ENCODE data around the gene DEFB127. TPM values are rescaled to one million over a fixed set of nuclear protein-coding genes. Genes with fewer than 3 reads are reported as not detected.
"Not testable (repeated sequence)": the region's sequence is repeated elsewhere in the genome, so short reads cannot be mapped to it uniquely, and the experiment has no call there.

DEFB127 gene, protein sequence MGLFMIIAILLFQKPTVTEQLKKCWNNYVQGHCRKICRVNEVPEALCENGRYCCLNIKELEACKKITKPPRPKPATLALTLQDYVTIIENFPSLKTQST
- not detected in 3 replicates for total RNA-seq

DNA sequence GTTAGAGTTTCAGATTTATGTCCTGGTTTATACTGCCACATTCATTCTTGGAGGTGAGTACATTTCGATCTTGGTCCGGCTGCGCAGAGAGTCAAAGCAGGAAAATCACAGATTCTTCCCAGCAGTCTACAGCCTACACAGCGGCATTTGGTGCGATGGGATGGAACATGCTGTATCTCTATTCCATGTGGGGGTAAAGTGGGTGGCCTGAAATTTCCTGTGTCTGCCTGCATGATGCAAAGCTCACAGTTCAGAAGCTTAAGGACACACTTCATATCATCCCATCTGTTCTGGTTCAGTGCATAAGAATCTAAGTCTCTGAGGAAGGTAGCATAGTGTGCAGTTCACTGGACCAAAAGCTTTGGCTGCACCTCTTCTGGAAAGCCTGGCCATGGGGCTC, at the start of gene DEFB127:
DEFB127 (plus strand) TSS at position 301 of the 400 bp plus-strand sequence; CDS start at position 392, 91 bp downstream.
- Mint-ChIP-seq H3K36me3 (no peaks in the 10 kb centered on the region), H3K4me1 (no peaks in the 10 kb centered on the region), H3K27me3 (ENCODE audit: low read depth) (no peaks in the 10 kb centered on the region), H3K27ac (no peak within 1 kb of the TSS), H3K9me3 (peaks cover 24% of the 10 kb centered on the region), H3K4me3 (no peak within 1 kb of the TSS)
- TF ChIP-seq, protein P1, sequence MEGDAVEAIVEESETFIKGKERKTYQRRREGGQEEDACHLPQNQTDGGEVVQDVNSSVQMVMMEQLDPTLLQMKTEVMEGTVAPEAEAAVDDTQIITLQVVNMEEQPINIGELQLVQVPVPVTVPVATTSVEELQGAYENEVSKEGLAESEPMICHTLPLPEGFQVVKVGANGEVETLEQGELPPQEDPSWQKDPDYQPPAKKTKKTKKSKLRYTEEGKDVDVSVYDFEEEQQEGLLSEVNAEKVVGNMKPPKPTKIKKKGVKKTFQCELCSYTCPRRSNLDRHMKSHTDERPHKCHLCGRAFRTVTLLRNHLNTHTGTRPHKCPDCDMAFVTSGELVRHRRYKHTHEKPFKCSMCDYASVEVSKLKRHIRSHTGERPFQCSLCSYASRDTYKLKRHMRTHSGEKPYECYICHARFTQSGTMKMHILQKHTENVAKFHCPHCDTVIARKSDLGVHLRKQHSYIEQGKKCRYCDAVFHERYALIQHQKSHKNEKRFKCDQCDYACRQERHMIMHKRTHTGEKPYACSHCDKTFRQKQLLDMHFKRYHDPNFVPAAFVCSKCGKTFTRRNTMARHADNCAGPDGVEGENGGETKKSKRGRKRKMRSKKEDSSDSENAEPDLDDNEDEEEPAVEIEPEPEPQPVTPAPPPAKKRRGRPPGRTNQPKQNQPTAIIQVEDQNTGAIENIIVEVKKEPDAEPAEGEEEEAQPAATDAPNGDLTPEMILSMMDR (IDR thresholded peaks at IDR 0.05; ENCODE audit: unreplicated experiment), result no peak
- no peak for DNase-seq (ENCODE audit: low spot score in 2 of 2, unreplicated experiment in 2 of 2)

DNA sequence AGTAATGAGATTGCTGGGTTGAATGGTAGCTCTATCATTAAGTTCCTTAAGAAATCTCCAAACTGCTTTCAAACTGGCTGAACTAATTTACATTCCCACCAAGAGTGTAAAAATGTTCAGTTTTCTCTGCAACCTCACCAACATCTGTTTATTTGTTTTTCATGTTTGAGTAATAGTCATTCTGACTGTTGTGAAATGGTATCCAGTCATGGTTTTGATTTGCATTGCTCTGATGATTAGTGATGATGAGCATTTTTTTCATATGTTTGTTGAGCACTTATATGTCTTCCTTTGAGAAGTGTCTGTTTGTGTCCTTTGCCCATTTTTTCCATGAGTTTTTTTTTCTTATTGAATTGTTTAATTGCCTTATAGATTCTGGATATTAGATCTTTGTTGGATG, 44.9 kb upstream of the DEFB127 start:
- Mint-ChIP-seq H3K9me3 (peaks cover 58% of the 10 kb centered on the region), H3K36me3 (no peaks in the 10 kb centered on the region), H3K4me1 (no peaks in the 10 kb centered on the region), H3K4me3 (no peak overlapping the region), H3K27ac (no peak overlapping the region), H3K27me3 (ENCODE audit: low read depth) (peaks cover 2% of the 10 kb centered on the region)
- TF ChIP-seq, protein P1 (IDR thresholded peaks at IDR 0.05; ENCODE audit: unreplicated experiment), result no peak
- DNase-seq (ENCODE audit: low spot score in 2 of 2, unreplicated experiment in 2 of 2), result no peak

DNA sequence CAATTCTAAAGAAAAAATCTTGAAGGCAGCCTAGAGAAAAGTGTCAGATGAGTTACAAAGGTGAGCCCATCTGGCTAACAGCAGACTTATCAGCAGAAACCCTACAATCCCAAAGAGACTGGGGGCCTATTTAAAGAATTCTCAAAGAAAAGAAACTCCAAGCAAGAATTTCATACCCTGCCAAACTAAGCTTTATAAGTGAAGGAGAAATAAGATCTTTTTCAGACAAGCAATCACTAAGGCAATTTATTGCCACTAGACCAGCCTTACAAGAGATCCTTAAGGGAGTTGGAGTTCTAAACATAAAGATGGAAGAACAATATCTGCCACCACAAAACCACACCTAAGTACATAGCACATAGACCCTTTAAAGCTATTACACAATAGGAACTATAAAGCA, 39.7 kb upstream of the DEFB127 start:
- Mint-ChIP-seq H3K27ac (no peak overlapping the region), H3K36me3 (no peaks in the 10 kb centered on the region), H3K4me1 (no peaks in the 10 kb centered on the region), H3K4me3 (no peak overlapping the region), H3K9me3 (peaks cover 57% of the 10 kb centered on the region), H3K27me3 (ENCODE audit: low read depth) (peaks cover 4% of the 10 kb centered on the region)
- TF ChIP-seq, protein P1 (IDR thresholded peaks at IDR 0.05; ENCODE audit: unreplicated experiment), result no peak
- no peak for DNase-seq (ENCODE audit: low spot score in 2 of 2, unreplicated experiment in 2 of 2)

DNA sequence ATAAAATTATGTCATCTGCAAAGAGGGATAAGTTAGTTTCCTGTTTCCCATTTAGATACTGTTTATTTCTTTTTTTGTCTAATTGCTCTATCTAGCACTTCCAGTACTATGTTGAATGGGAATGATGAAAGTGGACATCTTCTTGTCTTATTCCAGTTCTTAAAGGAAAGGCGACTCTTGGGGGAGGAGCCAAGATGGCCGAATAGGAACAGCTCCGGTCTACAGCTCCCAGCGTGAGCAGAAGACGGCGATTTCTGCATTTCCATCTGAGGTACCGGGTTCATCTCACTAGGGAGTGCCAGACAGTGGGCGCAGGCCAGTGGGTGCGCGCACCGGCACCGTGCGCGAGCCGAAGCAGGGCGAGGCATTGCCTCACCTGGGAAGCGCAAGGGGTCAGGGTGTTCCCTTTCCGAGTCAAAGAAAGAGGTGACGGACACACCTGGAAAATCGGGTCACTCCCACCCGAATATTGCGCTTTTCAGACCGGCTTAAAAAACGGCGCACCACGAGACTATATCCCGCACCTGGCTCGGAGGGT, 27.4 kb upstream of the DEFB127 start:
- H3K36me3 Mint-ChIP-seq; H3K27me3 Mint-ChIP-seq (ENCODE audit: low read depth); H3K4me1 Mint-ChIP-seq; H3K4me3 Mint-ChIP-seq; DNase-seq (ENCODE audit: low spot score in 2 of 2, unreplicated experiment in 2 of 2); H3K27ac Mint-ChIP-seq: not testable (repeated sequence)
- H3K9me3 Mint-ChIP-seq, result peaks cover 19% of the 10 kb centered on the region

DNA sequence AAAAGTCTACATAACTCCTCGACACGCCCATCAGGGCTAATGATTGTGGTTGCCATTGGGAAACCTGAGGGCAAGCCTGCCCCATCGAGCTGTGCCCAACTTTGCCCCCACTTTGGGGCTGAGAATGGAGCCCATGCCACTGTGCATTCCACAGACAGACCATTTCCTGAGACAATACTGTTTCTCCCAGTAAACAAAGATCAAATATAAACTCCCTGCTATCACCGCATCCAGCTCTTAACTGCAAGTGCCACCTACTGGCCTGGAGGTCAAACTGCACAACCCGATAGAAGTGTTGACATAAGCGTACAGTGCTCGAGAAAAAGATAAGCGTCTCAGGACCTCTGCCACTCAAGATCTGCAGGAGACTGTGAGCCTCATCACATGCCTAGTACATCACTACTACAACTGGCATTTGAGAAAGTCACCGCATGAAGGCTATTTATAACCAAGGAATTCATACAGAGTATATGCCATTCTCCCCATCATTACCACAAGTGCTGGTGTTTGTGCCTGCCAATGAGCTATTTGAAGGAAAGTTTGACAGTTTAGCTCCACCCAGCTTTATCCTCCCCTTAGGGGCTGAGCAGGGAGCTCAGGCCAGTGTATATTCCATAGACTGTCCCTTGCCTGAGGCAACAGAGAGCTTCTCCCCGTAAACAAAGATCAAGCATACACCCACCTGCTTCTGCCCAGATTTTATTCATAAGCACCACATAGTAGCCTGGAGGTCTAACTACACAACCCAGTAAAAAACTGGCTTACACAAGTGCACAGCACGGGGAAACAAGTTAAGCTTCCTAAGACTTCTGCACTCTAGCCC, 19.4 kb upstream of the DEFB127 start:
- Mint-ChIP-seq H3K4me1 (no peaks in the 10 kb centered on the region), H3K9me3 (peaks cover 39% of the 10 kb centered on the region), H3K27me3 (ENCODE audit: low read depth) (peaks cover 4% of the 10 kb centered on the region), H3K36me3 (no peaks in the 10 kb centered on the region), H3K27ac (no peak overlapping the region), H3K4me3 (no peak overlapping the region)
- no peak for DNase-seq (ENCODE audit: low spot score in 2 of 2, unreplicated experiment in 2 of 2)
- TF ChIP-seq, protein P1 (IDR thresholded peaks at IDR 0.05; ENCODE audit: unreplicated experiment), result no peak

DNA sequence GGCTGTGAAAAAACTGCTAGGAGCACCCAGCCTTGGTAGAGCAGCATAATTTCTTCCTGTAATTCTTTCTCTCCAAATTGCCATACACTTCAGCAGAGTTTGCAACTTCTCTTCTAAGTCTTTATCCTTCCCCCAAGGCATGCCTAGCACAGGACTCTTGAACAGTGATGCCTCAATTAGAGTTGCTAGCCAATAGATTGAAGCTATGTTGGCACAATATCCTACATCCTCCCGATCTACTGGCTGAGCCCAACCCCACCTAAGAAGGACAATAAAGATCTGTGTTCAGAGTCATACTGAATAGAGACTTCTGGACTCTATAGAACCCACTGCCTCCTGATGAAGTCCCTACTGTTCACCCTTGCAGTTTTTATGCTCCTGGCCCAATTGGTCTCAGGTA, 15.0 kb upstream of the DEFB127 start, which contains the start of gene DEFB126:
DEFB126 (plus strand) TSS at position 301 of the 400 bp plus-strand sequence; CDS start at position 340, 39 bp downstream.
- H3K27me3 Mint-ChIP-seq (ENCODE audit: low read depth), result peaks cover 19% of the 10 kb centered on the region
- H3K4me1 Mint-ChIP-seq, result no peaks in the 10 kb centered on the region
- no peak within 1 kb of the TSS for H3K27ac Mint-ChIP-seq
- TF ChIP-seq, protein P1 (IDR thresholded peaks at IDR 0.05; ENCODE audit: unreplicated experiment), result no peak
- DNase-seq (ENCODE audit: low spot score in 2 of 2, unreplicated experiment in 2 of 2), result no peak
- no peak within 1 kb of the TSS for H3K4me3 Mint-ChIP-seq
- no peaks in the 10 kb centered on the region for H3K36me3 Mint-ChIP-seq
- peaks cover 30% of the 10 kb centered on the region for H3K9me3 Mint-ChIP-seq

All from mesothelial cell of epicardium (in vitro differentiated cells).